Stomach (tissue), 4 donors: ENCODE measurements around the gene CFLAR.

Source experiments
- CTCF ChIP-seq, 7 experiments: fragments of 450-650 bp in 4 of 7; fragments of 200-600 bp in 3 of 7; sonication (generic) in 3 of 7; IDR thresholded peaks; one replicate each; pipeline ENCODE4 v1.5.1; 2016 to 2019; ENCODE audit warnings: antibody characterized with exemption in 7 of 7, control low read depth in 2 of 7, mild to moderate bottlenecking in 1 of 7
- POLR2AphosphoS5 ChIP-seq, 3 donors: sonication (generic); formaldehyde crosslinking; IDR thresholded peaks; one replicate each; pipeline ENCODE4 v1.6.1; 2016; ENCODE audit warnings: antibody characterized with exemption in 3 of 3

- TF ChIP-seq CTCF (IDR thresholded peaks at IDR 0.05) (no peak), POLR2AphosphoS5 (IDR thresholded peaks at IDR 0.05) (no peak)
Measured at GRCh38 chr2:201223089-201224073, 107.4 kb downstream of the CFLAR start.
